Loucy (cell line): Measurements from ENCODE around the gene ZMYND8.

Experiments
- H2AFZ ChIP-seq: fragments of 200-600 bp; sonication (generic); 2 replicates; pipeline ENCODE4 v1.6.0; 2016; ENCODE audit warnings: antibody characterized with exemption, mild to moderate bottlenecking, low read length, moderate library complexity
- H3F3A ChIP-seq: fragments of 200-600 bp; 2 replicates; pipeline ENCODE4 v1.6.0; 2016; ENCODE audit warnings: antibody characterized with exemption, low read depth, mild to moderate bottlenecking
- H3K27me3 ChIP-seq: fragments of 200-600 bp; sonication (generic); 2 replicates; pipeline ENCODE4 v1.6.1; 2014; ENCODE audit warnings: low read length, mild to moderate bottlenecking; ENCODE audit not compliant: insufficient read depth, poor library complexity, severe bottlenecking
- H3K36me3 ChIP-seq: fragments of 200-600 bp; sonication (generic); 2 replicates; pipeline ENCODE4 v1.6.1; 2016; ENCODE audit warnings: low read length; ENCODE audit not compliant: insufficient read depth
- H3K4me1 ChIP-seq: fragments of 200-600 bp; sonication (generic); 2 replicates; pipeline ENCODE4 v1.5.1; 2014; ENCODE audit warnings: low read length, mild to moderate bottlenecking; ENCODE audit not compliant: insufficient read depth, poor library complexity, severe bottlenecking
- H3K4me2 ChIP-seq: fragments of 200-600 bp; sonication (generic); 2 replicates; pipeline ENCODE4 v1.6.0; 2014; ENCODE audit warnings: antibody characterized with exemption, low read length, low read depth, mild to moderate bottlenecking; ENCODE audit not compliant: poor library complexity, severe bottlenecking
- H3K4me3 ChIP-seq: fragments of 200-600 bp; sonication (generic); 2 replicates; pipeline ENCODE4 v1.5.1; 2014; ENCODE audit warnings: low read length, mild to moderate bottlenecking, mixed read lengths; ENCODE audit not compliant: poor library complexity, severe bottlenecking
- H3K79me2 ChIP-seq: fragments of 200-600 bp; sonication (generic); 2 replicates; pipeline ENCODE4 v1.6.1; 2014; ENCODE audit warnings: low read length; ENCODE audit not compliant: insufficient read depth
- H3K9ac ChIP-seq: fragments of 200-600 bp; sonication (generic); 2 replicates; pipeline ENCODE4 v1.6.0; 2014; ENCODE audit warnings: mild to moderate bottlenecking, low read depth, low read length, moderate library complexity; ENCODE audit not compliant: poor library complexity, severe bottlenecking
- H3K9me2 ChIP-seq: fragments of 200-600 bp; sonication (generic); replicated peaks from 2 replicates; pipeline ENCODE4 v1.6.1; 2016; ENCODE audit warnings: low read depth, low read length, mixed read lengths
- H3K9me3 ChIP-seq: fragments of 200-600 bp; sonication (generic); 2 replicates; pipeline ENCODE4 v1.6.1; 2014; ENCODE audit warnings: mild to moderate bottlenecking, antibody characterized with exemption, low read length, low read depth; ENCODE audit not compliant: insufficient read depth
- H4K20me1 ChIP-seq: fragments of 200-600 bp; sonication (generic); 2 replicates; pipeline ENCODE4 v1.6.0; 2014; ENCODE audit warnings: antibody characterized with exemption, low read length, mild to moderate bottlenecking; ENCODE audit not compliant: insufficient read depth, poor library complexity, severe bottlenecking
- EZH2phosphoT487 ChIP-seq: fragments of 200-600 bp; IDR thresholded peaks from 2 replicates; pipeline ENCODE4 v1.6.1; 2018; ENCODE audit warnings: antibody characterized with exemption, mild to moderate bottlenecking, moderate library complexity, borderline replicate concordance
- TF ChIP-seq, protein P1 (sequence below): fragments of 200-600 bp; sonication (generic); conservative IDR thresholded peaks from 2 replicates; pipeline ENCODE4 v1.5.1; 2014; ENCODE audit warnings: mild to moderate bottlenecking, antibody characterized with exemption, low read length

The ZMYND8 gene

DNA sequence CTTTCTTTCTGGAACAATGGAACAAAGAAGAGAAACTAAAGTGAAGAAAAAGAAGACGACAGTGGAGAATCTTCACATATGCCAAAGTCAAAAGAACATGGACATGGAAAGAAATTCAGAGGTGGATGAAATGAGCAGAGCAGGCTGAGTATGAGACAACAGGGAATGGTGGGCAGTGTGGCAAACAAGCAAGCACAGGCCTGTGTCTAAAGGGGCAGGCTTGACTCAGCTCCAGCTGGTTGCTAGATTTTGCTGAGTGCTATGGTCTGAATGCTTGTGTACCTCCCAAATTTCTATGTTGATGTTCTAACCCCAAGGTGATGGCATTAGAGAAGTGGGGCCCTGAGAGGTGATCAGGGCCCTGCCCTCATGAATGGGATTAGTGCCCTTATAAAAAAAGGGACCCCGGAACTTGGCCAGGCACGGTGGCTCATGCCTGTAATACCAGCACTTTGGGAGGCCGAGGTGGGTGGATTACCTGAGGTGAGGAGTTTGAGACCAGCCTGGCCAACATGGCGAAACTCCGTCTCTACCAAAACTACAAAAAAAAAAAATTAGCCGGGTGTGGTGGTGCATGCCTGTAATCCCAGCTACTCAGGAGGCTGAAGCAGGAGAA lies 49.6 kb downstream of the ZMYND8 start:
- peaks cover 95% of the 10 kb centered on the region for H3K36me3 ChIP-seq
- H3K79me2 ChIP-seq: peaks cover 95% of the 10 kb centered on the region
- H3K4me2 ChIP-seq: no peak overlapping the region

DNA sequence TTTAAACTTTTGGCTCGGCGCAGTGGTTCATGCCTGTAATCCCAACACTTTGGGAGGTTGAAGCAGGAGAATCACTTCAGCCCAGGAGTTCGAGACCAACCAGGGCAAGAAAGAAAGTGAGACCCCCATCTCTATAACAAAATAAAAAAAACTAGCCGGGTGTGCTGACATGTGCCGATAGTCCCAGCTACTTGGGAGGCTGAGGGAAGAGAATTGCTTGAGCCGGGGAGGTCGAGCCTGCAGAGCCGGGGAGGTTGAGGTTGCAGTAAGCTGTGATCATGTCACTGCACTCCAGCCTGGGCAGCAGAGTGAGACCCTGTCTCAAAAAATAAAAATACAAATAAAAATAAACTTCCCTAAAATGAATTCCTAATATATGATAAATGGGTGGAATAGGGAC lies 50.4 kb downstream of the ZMYND8 start:
- peaks cover 94% of the 10 kb centered on the region for H3K36me3 ChIP-seq
- H3K79me2 ChIP-seq: peaks cover 89% of the 10 kb centered on the region
- no peak overlapping the region for H3K4me3 ChIP-seq
- no peak overlapping the region for H2AFZ ChIP-seq
- no peak for TF ChIP-seq EZH2phosphoT487
- TF ChIP-seq, protein P1, sequence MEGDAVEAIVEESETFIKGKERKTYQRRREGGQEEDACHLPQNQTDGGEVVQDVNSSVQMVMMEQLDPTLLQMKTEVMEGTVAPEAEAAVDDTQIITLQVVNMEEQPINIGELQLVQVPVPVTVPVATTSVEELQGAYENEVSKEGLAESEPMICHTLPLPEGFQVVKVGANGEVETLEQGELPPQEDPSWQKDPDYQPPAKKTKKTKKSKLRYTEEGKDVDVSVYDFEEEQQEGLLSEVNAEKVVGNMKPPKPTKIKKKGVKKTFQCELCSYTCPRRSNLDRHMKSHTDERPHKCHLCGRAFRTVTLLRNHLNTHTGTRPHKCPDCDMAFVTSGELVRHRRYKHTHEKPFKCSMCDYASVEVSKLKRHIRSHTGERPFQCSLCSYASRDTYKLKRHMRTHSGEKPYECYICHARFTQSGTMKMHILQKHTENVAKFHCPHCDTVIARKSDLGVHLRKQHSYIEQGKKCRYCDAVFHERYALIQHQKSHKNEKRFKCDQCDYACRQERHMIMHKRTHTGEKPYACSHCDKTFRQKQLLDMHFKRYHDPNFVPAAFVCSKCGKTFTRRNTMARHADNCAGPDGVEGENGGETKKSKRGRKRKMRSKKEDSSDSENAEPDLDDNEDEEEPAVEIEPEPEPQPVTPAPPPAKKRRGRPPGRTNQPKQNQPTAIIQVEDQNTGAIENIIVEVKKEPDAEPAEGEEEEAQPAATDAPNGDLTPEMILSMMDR: no peak
- H4K20me1 ChIP-seq: peaks cover 73% of the 10 kb centered on the region
- no peaks in the 10 kb centered on the region for H3K9me2 ChIP-seq
- H3K4me2 ChIP-seq: no peak overlapping the region
- H3K4me1 ChIP-seq: no peaks in the 10 kb centered on the region
- no peaks in the 10 kb centered on the region for H3K27me3 ChIP-seq
- no peaks in the 10 kb centered on the region for H3F3A ChIP-seq
- no peaks in the 10 kb centered on the region for H3K9me3 ChIP-seq
- H3K9ac ChIP-seq: no peak overlapping the region

More for the DNA sequence above, 49.6 kb downstream of the ZMYND8 start:
- H3K4me3 ChIP-seq: no peak overlapping the region
- H3K9ac ChIP-seq: no peak overlapping the region
- no peaks in the 10 kb centered on the region for H3K9me3 ChIP-seq
- H3F3A ChIP-seq: no peaks in the 10 kb centered on the region
- TF ChIP-seq EZH2phosphoT487: no peak
- TF ChIP-seq, protein P1: no peak
- no peaks in the 10 kb centered on the region for H3K4me1 ChIP-seq
- no peak overlapping the region for H2AFZ ChIP-seq
- no peaks in the 10 kb centered on the region for H3K9me2 ChIP-seq
- H3K27me3 ChIP-seq: no peaks in the 10 kb centered on the region
- peaks cover 78% of the 10 kb centered on the region for H4K20me1 ChIP-seq

DNA sequence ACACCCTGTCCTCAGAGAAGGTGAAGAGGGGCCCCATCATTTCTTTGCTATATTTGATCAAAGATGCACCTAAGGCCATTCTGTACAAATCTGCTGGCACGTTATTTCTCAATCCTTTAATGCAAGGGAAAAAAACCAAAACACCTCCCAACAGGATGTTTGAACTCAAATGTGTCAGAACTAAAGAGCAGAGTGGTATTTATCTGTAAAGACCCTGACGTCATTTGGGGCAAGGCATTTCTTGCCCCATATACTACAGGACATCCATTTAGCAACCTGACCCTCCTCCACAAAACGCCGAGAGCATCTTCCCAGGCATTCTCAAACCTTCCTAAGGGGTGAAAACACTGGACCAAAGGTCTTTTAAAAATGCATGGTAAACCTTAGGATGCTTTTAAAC lies 50.8 kb downstream of the ZMYND8 start:
- no peak overlapping the region for H2AFZ ChIP-seq
- H3F3A ChIP-seq: no peaks in the 10 kb centered on the region
- peaks cover 89% of the 10 kb centered on the region for H3K79me2 ChIP-seq
- peaks cover 69% of the 10 kb centered on the region for H4K20me1 ChIP-seq
- no peak overlapping the region for H3K4me2 ChIP-seq
- H3K9me3 ChIP-seq: no peaks in the 10 kb centered on the region
- no peak overlapping the region for H3K4me3 ChIP-seq
- TF ChIP-seq, protein P1: no peak
- no peak for TF ChIP-seq EZH2phosphoT487
- H3K9me2 ChIP-seq: no peaks in the 10 kb centered on the region
- H3K36me3 ChIP-seq: peaks cover 94% of the 10 kb centered on the region
- H3K9ac ChIP-seq: no peak overlapping the region
- no peaks in the 10 kb centered on the region for H3K27me3 ChIP-seq
- H3K4me1 ChIP-seq: no peaks in the 10 kb centered on the region
